K562 (cell line): ENCODE results near the gene RIMKLB. TPM values are rescaled to one million over a fixed set of nuclear protein-coding genes. Genes with fewer than 3 reads are reported as not detected.

Experiments used
- ATAC-seq: fragments of 200-7000 bp; cut with Tn5 transposase; 3 replicates; pipeline ENCODE4 v1.9.1; 2020; ENCODE audit warnings: moderate library complexity
- BruUV-seq: library from RNA; stranded (reverse); fragments of 400-500 nt; replicated peaks from 2 replicates; lab custom pipeline; 2021; lab: Mats Ljungman, UMichigan
- CTCF ChIA-PET: fragments of 300-600 bp; formaldehyde crosslinking; extraction: SDS; loops from one replicate; lab custom pipeline; 2021; ENCODE audit warnings: low intra/inter-chr PET ratio; lab: Yijun Ruan, JAX
- POLR2A ChIA-PET: fragments of 300-600, 350-650 bp; sonication (Branson Sonifier 250); formaldehyde crosslinking; extraction: SDS; loops from one replicate; lab custom pipeline; 2021; ENCODE audit warnings: antibody characterized with exemption, inconsistent platforms; lab: Yijun Ruan, JAX
- DNase-seq, 4 experiments: peaks; one replicate each; pipeline versions ENCODE4 v3.0.0 to v3.0.0-alpha.2; 2011 to 2018; ENCODE audit warnings: low spot score in 3 of 4, mixed read lengths in 3 of 4; ENCODE audit errors: extremely low read depth in 1 of 4
- FAIRE-seq: peaks from 2 replicates; lab custom pipeline; 2011; peaks lifted over from hg19 to GRCh38; lab: Jason Lieb, UNC
- H2AFZ ChIP-seq: 2 replicates; pipeline ENCODE4 v1.6.0; 2011; ENCODE audit warnings: low read depth, low read length, control low read depth, inconsistent platforms
- H3K27ac ChIP-seq: fragments of 200-600 bp; 3 replicates; pipeline ENCODE4 v1.8.0; 2011; ENCODE audit warnings: low read depth, mild to moderate bottlenecking, control low read depth, inconsistent platforms, low read length, moderate library complexity, mixed read lengths; ENCODE audit errors: extremely low read depth
- H3K27me3 ChIP-seq, 2 experiments: fragments of 300-600 bp in 1 of 2; 2 replicates in 1 of 2; 3 replicates in 1 of 2; pipeline versions ENCODE4 v1.6.0 to v1.8.0; 2011; ENCODE audit warnings: inconsistent platforms in 2 of 2, low read length in 2 of 2, mild to moderate bottlenecking in 1 of 2, mixed read lengths in 1 of 2, moderate library complexity in 1 of 2; ENCODE audit not compliant: control insufficient read depth in 2 of 2, insufficient read depth in 2 of 2
- H3K36me3 ChIP-seq: fragments of 300-600 bp; 3 replicates; pipeline ENCODE4 v1.8.0; 2011; ENCODE audit warnings: mild to moderate bottlenecking, low read length, inconsistent platforms; ENCODE audit not compliant: control insufficient read depth, insufficient read depth
- H3K4me1 ChIP-seq, 2 experiments: fragments of 200-600 bp in 1 of 2; replicated peaks in 1 of 2; 2 replicates in 1 of 2; 3 replicates in 1 of 2; pipeline versions ENCODE4 v1.5.1 to v1.8.0; 2011; ENCODE audit warnings: inconsistent platforms in 2 of 2, low read length in 2 of 2, mild to moderate bottlenecking in 1 of 2, mixed read lengths in 1 of 2, moderate library complexity in 1 of 2; ENCODE audit not compliant: control insufficient read depth in 2 of 2, insufficient read depth in 2 of 2
- H3K4me2 ChIP-seq: 2 replicates; pipeline ENCODE4 v1.6.1; 2011; ENCODE audit warnings: low read length, control low read depth, inconsistent platforms, mixed read lengths; ENCODE audit not compliant: insufficient read depth
- H3K4me3 ChIP-seq: fragments of 200-600 bp; sonication (generic), shearing (Covaris generic); 2 replicates; pipeline ENCODE4 v1.5.1; 2016; ENCODE audit warnings: control low read depth, inconsistent platforms
- H3K79me2 ChIP-seq: fragments of 200-600 bp; 3 replicates; pipeline ENCODE4 v1.8.0; 2011; ENCODE audit warnings: low read length, inconsistent platforms; ENCODE audit not compliant: control insufficient read depth, insufficient read depth
- H3K9ac ChIP-seq, 2 experiments: 2 replicates each; pipeline versions ENCODE4 v1.6.0 to v1.6.1; 2011; ENCODE audit warnings: low read depth in 2 of 2, low read length in 2 of 2, control low read depth in 1 of 2, inconsistent platforms in 1 of 2, mild to moderate bottlenecking in 1 of 2, mixed read lengths in 1 of 2; ENCODE audit not compliant: insufficient read depth in 1 of 2
- H3K9me1 ChIP-seq: one replicate; pipeline ENCODE4 v1.6.0; 2011; ENCODE audit warnings: inconsistent platforms, mild to moderate bottlenecking, low read length, moderate library complexity; ENCODE audit not compliant: control insufficient read depth, insufficient read depth
- H3K9me3 ChIP-seq: replicated peaks from 2 replicates; pipeline ENCODE4 v1.5.1; 2011; ENCODE audit warnings: low read depth, low read length, inconsistent platforms; ENCODE audit not compliant: control insufficient read depth, insufficient read depth
- H4K20me1 ChIP-seq: replicated peaks from 2 replicates; pipeline ENCODE4 v1.6.1; 2011; ENCODE audit warnings: low read length, inconsistent platforms, mixed read lengths; ENCODE audit not compliant: control insufficient read depth, insufficient read depth
- GTF2A2 ChIP-seq: IDR thresholded peaks from 2 replicates; pipeline ENCODE4 v1.6.1; 2016; ENCODE audit warnings: mild to moderate bottlenecking, missing genetic modification characterization, missing compliant biosample characterization
- SNRNP70 ChIP-seq: fragments of 200-400 bp; formaldehyde crosslinking; optimal IDR thresholded peaks from 2 replicates; pipeline ENCODE3; 2017; ENCODE audit warnings: low read depth, low read length
- SP2 ChIP-seq: IDR thresholded peaks from 2 replicates; pipeline ENCODE4 v1.6.1; 2011; ENCODE audit warnings: mild to moderate bottlenecking, low read depth, low read length, moderate library complexity; ENCODE audit not compliant: poor library complexity, severe bottlenecking; ENCODE audit errors: extremely low read depth
- TCF7L2 ChIP-seq: fragments of 150-350 bp; IDR thresholded peaks from 2 replicates; pipeline ENCODE4 v1.6.1; 2016; ENCODE audit warnings: low read depth, mild to moderate bottlenecking, low read length, moderate library complexity
- XRCC4 ChIP-seq: IDR thresholded peaks from one replicate; pipeline ENCODE4 v1.6.1; 2011; ENCODE audit not compliant: insufficient read depth, insufficient read length; ENCODE audit errors: extremely low read depth
- ZNF316 ChIP-seq: fragments of 450-650 bp; IDR thresholded peaks from 2 replicates; pipeline ENCODE4 v1.6.1; 2016
- ZNF584 ChIP-seq: fragments of 200-800 bp; sonication (Bioruptor generic); IDR thresholded peaks from 2 replicates; pipeline ENCODE4 v1.6.1; 2016; ENCODE audit warnings: low read depth, mild to moderate bottlenecking, missing genetic modification characterization, missing compliant biosample characterization
- WGBS: fragments of 100-300 bp; shearing (Covaris generic); methylation state at CpG from one replicate; pipeline ENCODE4 v1.1.6; 2016; ENCODE audit warnings: low coverage, mixed read lengths; ENCODE audit not compliant: insufficient coverage; ENCODE audit errors: missing lambda C conversion rate; 5-methylcytosine and 5-hydroxymethylcytosine counted together
- in situ Hi-C: fragments of 300-500 bp; cut with MboI; formaldehyde crosslinking; loops from 4 replicates; pipeline ENCODE4 v1.15.0; 2018; ENCODE audit warnings: inconsistent platforms, mixed read lengths
- intact Hi-C: fragments of 100-400 bp; cut with micrococcal nuclease; formaldehyde crosslinking; loops from 2 replicates; pipeline ENCODE4 v1.14.2; 2022
- polyA plus RNA-seq, 8 experiments: library from polyadenylated mRNA; depleted of rRNA in 4 of 8; stranded (reverse) in 5 of 8; unstranded in 3 of 8; fragments of >200 nt; fragmentation: Nextera tagmentation in 2 of 8; fragmentation: Illumina TruSeq in 1 of 8; extraction: Ambion mirVana in 2 of 8; extraction: Trizol in 1 of 8; gene quantifications; 2 replicates each; pipeline versions ENCODE4 v1.2.1 to v1.2.3, GENCODE V29; 2011 to 2014; ENCODE audit warnings: inconsistent platforms in 1 of 8, missing spikeins in 1 of 8
- total RNA-seq, 7 experiments: library from RNA; depleted of rRNA in 6 of 7; stranded (reverse); fragments of >200 nt in 6 of 7; fragmentation: Illumina TruSeq in 2 of 7; extraction: Trizol in 2 of 7; gene quantifications; 2 replicates each; pipeline versions ENCODE4 v1.2.1 to v1.2.3, GENCODE V29; 2011 to 2021; ENCODE audit warnings: low replicate concordance in 1 of 7
- TF ChIP-seq, protein P1 (sequence below): sonication (generic); formaldehyde crosslinking; IDR thresholded peaks from 2 replicates; pipeline ENCODE4 v1.4.0; 2020; ENCODE audit warnings: mild to moderate bottlenecking, missing genetic modification reagents
- TF ChIP-seq, protein P2 (sequence below): fragments of 150-350 bp; conservative IDR thresholded peaks from 2 replicates; pipeline ENCODE4 v1.6.1; 2014; ENCODE audit warnings: low read length
- TF ChIP-seq, protein P3 (sequence below): fragments of 450-650 bp; IDR thresholded peaks from 2 replicates; pipeline ENCODE4 v1.6.1; 2014; ENCODE audit warnings: low read depth, mild to moderate bottlenecking, moderate library complexity, borderline replicate concordance
- TF ChIP-seq, protein P4 (sequence below): sonication (generic); formaldehyde crosslinking; IDR thresholded peaks from 2 replicates; pipeline ENCODE4 v1.8.1; 2023; ENCODE audit warnings: mild to moderate bottlenecking, missing genetic modification reagents
- TF ChIP-seq, protein P5 (sequence below): fragments of 250-450 bp; sonication (Bioruptor Pico); IDR thresholded peaks from 2 replicates; pipeline ENCODE4 v1.8.0; 2022; ENCODE audit warnings: moderate library complexity, mild to moderate bottlenecking, inconsistent platforms

RIMKLB gene
- total and polyA plus RNA-seq, 9 of the 15 experiments (the other 6 are each of a cell fraction or from before 2014, with no cell fraction given), result 6.5 to 22.8 (median 17.2) TPM

DNA sequence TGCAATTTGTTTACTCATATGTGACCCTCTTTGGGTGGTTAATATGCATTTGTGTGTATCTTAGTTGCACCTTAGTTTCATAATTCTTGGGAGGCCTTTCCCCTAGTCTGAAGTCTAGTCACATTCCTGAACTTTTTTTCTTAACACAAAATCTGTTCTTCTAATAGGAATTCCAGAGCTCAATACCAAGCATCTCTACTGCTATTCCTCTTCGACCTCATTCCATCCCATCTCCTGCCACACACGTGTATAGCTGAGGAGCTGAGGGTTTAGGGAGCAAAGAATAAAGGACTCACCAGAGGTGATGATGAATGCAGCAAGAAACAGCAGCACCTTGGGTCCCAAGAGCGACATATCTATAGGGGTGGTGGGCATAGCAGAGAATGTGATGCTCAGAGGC is 36.0 kb upstream of the RIMKLB start:
- ATAC-seq (no peak), DNase-seq (no peak), FAIRE-seq (no peak)
- no peak overlapping the region for H2AFZ ChIP-seq
- no peaks in the 10 kb centered on the region for H3K9me1 ChIP-seq
- intact Hi-C loops (no loop called here), in situ Hi-C loops (no loop called here)
- no peaks in the 10 kb centered on the region for H3K9me3 ChIP-seq
- ChIA-PET CTCF (no interaction called here), POLR2A (interaction anchor here (0.6 kb wide), 1 partner anchor 283 kb away, joined by 3 read pairs; no protein-coding TSS in a partner anchor)
- WGBS, result 0% methylated on average over 3 of the region's 3 CpGs
- no TSS peak for BruUV-seq
- no peaks in the 10 kb centered on the region for H3K36me3 ChIP-seq
- no peaks in the 10 kb centered on the region for H3K4me1 ChIP-seq
- H4K20me1 ChIP-seq, result no peaks in the 10 kb centered on the region
- H3K27me3 ChIP-seq, result peaks cover 11 to 12% of the 10 kb centered on the region in 2 experiments
- H3K9ac ChIP-seq, result no peak overlapping the region
- no peak overlapping the region for H3K4me2 ChIP-seq
- no peak overlapping the region for H3K27ac ChIP-seq
- H3K4me3 ChIP-seq, result no peak overlapping the region
- no peaks in the 10 kb centered on the region for H3K79me2 ChIP-seq
- TF ChIP-seq, protein P1, sequence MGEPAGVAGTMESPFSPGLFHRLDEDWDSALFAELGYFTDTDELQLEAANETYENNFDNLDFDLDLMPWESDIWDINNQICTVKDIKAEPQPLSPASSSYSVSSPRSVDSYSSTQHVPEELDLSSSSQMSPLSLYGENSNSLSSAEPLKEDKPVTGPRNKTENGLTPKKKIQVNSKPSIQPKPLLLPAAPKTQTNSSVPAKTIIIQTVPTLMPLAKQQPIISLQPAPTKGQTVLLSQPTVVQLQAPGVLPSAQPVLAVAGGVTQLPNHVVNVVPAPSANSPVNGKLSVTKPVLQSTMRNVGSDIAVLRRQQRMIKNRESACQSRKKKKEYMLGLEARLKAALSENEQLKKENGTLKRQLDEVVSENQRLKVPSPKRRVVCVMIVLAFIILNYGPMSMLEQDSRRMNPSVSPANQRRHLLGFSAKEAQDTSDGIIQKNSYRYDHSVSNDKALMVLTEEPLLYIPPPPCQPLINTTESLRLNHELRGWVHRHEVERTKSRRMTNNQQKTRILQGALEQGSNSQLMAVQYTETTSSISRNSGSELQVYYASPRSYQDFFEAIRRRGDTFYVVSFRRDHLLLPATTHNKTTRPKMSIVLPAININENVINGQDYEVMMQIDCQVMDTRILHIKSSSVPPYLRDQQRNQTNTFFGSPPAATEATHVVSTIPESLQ (CRISPR knock-in tag), result no peak
- no peak for TF ChIP-seq SNRNP70
- TF ChIP-seq GTF2A2 (tag), result no peak
- TF ChIP-seq, protein P2, sequence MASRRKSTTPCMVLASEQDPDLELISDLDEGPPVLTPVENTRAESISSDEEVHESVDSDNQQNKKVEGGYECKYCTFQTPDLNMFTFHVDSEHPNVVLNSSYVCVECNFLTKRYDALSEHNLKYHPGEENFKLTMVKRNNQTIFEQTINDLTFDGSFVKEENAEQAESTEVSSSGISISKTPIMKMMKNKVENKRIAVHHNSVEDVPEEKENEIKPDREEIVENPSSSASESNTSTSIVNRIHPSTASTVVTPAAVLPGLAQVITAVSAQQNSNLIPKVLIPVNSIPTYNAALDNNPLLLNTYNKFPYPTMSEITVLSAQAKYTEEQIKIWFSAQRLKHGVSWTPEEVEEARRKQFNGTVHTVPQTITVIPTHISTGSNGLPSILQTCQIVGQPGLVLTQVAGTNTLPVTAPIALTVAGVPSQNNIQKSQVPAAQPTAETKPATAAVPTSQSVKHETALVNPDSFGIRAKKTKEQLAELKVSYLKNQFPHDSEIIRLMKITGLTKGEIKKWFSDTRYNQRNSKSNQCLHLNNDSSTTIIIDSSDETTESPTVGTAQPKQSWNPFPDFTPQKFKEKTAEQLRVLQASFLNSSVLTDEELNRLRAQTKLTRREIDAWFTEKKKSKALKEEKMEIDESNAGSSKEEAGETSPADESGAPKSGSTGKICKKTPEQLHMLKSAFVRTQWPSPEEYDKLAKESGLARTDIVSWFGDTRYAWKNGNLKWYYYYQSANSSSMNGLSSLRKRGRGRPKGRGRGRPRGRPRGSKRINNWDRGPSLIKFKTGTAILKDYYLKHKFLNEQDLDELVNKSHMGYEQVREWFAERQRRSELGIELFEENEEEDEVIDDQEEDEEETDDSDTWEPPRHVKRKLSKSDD, result no peak
- no peak for TF ChIP-seq ZNF584 (CRISPR knock-in tag)
- TF ChIP-seq SP2, result no peak
- TF ChIP-seq, protein P3, sequence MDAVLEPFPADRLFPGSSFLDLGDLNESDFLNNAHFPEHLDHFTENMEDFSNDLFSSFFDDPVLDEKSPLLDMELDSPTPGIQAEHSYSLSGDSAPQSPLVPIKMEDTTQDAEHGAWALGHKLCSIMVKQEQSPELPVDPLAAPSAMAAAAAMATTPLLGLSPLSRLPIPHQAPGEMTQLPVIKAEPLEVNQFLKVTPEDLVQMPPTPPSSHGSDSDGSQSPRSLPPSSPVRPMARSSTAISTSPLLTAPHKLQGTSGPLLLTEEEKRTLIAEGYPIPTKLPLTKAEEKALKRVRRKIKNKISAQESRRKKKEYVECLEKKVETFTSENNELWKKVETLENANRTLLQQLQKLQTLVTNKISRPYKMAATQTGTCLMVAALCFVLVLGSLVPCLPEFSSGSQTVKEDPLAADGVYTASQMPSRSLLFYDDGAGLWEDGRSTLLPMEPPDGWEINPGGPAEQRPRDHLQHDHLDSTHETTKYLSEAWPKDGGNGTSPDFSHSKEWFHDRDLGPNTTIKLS, result no peak
- TF ChIP-seq ZNF316, result no peak
- TF ChIP-seq, protein P4, sequence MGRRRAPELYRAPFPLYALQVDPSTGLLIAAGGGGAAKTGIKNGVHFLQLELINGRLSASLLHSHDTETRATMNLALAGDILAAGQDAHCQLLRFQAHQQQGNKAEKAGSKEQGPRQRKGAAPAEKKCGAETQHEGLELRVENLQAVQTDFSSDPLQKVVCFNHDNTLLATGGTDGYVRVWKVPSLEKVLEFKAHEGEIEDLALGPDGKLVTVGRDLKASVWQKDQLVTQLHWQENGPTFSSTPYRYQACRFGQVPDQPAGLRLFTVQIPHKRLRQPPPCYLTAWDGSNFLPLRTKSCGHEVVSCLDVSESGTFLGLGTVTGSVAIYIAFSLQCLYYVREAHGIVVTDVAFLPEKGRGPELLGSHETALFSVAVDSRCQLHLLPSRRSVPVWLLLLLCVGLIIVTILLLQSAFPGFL (CRISPR knock-in tag), result no peak
- no peak for TF ChIP-seq XRCC4
- TF ChIP-seq, protein P5, sequence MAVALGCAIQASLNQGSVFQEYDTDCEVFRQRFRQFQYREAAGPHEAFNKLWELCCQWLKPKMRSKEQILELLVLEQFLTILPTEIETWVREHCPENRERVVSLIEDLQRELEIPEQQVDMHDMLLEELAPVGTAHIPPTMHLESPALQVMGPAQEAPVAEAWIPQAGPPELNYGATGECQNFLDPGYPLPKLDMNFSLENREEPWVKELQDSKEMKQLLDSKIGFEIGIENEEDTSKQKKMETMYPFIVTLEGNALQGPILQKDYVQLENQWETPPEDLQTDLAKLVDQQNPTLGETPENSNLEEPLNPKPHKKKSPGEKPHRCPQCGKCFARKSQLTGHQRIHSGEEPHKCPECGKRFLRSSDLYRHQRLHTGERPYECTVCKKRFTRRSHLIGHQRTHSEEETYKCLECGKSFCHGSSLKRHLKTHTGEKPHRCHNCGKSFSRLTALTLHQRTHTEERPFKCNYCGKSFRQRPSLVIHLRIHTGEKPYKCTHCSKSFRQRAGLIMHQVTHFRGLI (CRISPR knock-in tag), result no peak
- no peak for TF ChIP-seq TCF7L2
